Liver (tissue), 9 donors: ENCODE data around the gene HUS1B. TPM values are rescaled to one million over a fixed set of nuclear protein-coding genes. Genes with fewer than 3 reads are reported as not detected.
A peak's percentile ranks its signal among the peaks of the same experiment; 100 is the strongest.
"Not testable (repeated sequence)": the region's sequence is repeated elsewhere in the genome, so short reads cannot be mapped to it uniquely, and the experiment has no call there.

Experiments
- DNase-seq: peaks from one replicate; pipeline ENCODE4 v3.0.0-alpha.2; 2017; ENCODE audit warnings: low spot score
- H3K27ac ChIP-seq, 2 donors: one replicate each; pipeline ENCODE4 v1.7.0; 2013; ENCODE audit warnings: inconsistent platforms in 2 of 2, low read length in 2 of 2, control low read depth in 1 of 2, low read depth in 1 of 2, mild to moderate bottlenecking in 1 of 2
- H3K27me3 ChIP-seq, 4 donors: one replicate each; pipeline versions ENCODE4 v1.6.1 to v1.7.0; 2013; ENCODE audit warnings: low read length in 3 of 4, inconsistent platforms in 1 of 4, mild to moderate bottlenecking in 1 of 4, moderate library complexity in 1 of 4; ENCODE audit not compliant: control insufficient read depth in 4 of 4, insufficient read depth in 4 of 4
- H3K36me3 ChIP-seq, 4 donors: one replicate each; pipeline versions ENCODE4 v1.6.1 to v1.7.0; 2013; ENCODE audit warnings: low read length in 3 of 4, mild to moderate bottlenecking in 3 of 4, low read depth in 1 of 4, moderate library complexity in 1 of 4; ENCODE audit not compliant: control insufficient read depth in 4 of 4, insufficient read depth in 3 of 4
- H3K4me1 ChIP-seq, 4 donors: one replicate each; pipeline versions ENCODE4 v1.6.1 to v1.7.0; 2013; ENCODE audit warnings: low read length in 3 of 4, mild to moderate bottlenecking in 3 of 4, moderate library complexity in 1 of 4; ENCODE audit not compliant: control insufficient read depth in 4 of 4, insufficient read depth in 4 of 4
- H3K4me3 ChIP-seq, 3 donors: one replicate each; pipeline versions ENCODE4 v1.6.1 to v1.7.0; 2013; ENCODE audit warnings: low read length in 3 of 3, control low read depth in 1 of 3, low read depth in 1 of 3, mild to moderate bottlenecking in 1 of 3
- H3K9ac ChIP-seq, 2 donors: one replicate each; pipeline ENCODE4 v1.7.0; 2013; ENCODE audit warnings: low read length in 2 of 2, mild to moderate bottlenecking in 2 of 2, moderate library complexity in 2 of 2, control low read depth in 1 of 2, low read depth in 1 of 2
- H3K9me3 ChIP-seq, 4 donors: one replicate each; pipeline versions ENCODE4 v1.6.1 to v1.7.0; 2013; ENCODE audit warnings: low read length in 3 of 4; ENCODE audit not compliant: control insufficient read depth in 4 of 4
- EGR1 ChIP-seq, 2 donors: IDR thresholded peaks; 2 replicates each; pipeline ENCODE4 v1.6.1; 2016 to 2018; ENCODE audit warnings: antibody characterized with exemption in 2 of 2, low read depth in 2 of 2
- FOXA2 ChIP-seq: IDR thresholded peaks from 2 replicates; pipeline ENCODE4 v1.6.1; 2016; ENCODE audit warnings: antibody characterized with exemption
- GABPA ChIP-seq, 2 donors: IDR thresholded peaks in 1 of 2; conservative IDR thresholded peaks in 1 of 2; 2 replicates each; pipeline ENCODE4 v1.6.1; 2016; ENCODE audit warnings: antibody characterized with exemption in 2 of 2, mild to moderate bottlenecking in 1 of 2, moderate library complexity in 1 of 2
- HNF4A ChIP-seq, 2 donors: conservative IDR thresholded peaks; 2 replicates each; pipeline ENCODE4 v1.6.1; 2016; ENCODE audit warnings: antibody characterized with exemption in 2 of 2, mild to moderate bottlenecking in 2 of 2
- JUND ChIP-seq, 2 donors: IDR thresholded peaks; 2 replicates each; pipeline ENCODE4 v1.6.1; 2016; ENCODE audit warnings: antibody characterized with exemption in 2 of 2
- MAX ChIP-seq: IDR thresholded peaks from 2 replicates; pipeline ENCODE4 v1.6.1; 2016; ENCODE audit warnings: antibody characterized with exemption
- NR2F2 ChIP-seq: IDR thresholded peaks from 2 replicates; pipeline ENCODE4 v1.6.1; 2016; ENCODE audit warnings: antibody characterized with exemption
- RAD21 ChIP-seq, 2 donors: IDR thresholded peaks; 2 replicates each; pipeline ENCODE4 v1.6.1; 2016; ENCODE audit warnings: antibody characterized with exemption in 2 of 2, mild to moderate bottlenecking in 2 of 2
- REST ChIP-seq: IDR thresholded peaks from 2 replicates; pipeline ENCODE4 v1.6.1; 2016; ENCODE audit warnings: antibody characterized with exemption, mild to moderate bottlenecking
- TAF1 ChIP-seq: conservative IDR thresholded peaks from 2 replicates; pipeline ENCODE4 v1.6.1; 2016; ENCODE audit warnings: antibody characterized with exemption, mild to moderate bottlenecking
- YY1 ChIP-seq: IDR thresholded peaks from 2 replicates; pipeline ENCODE4 v1.6.1; 2016; ENCODE audit warnings: antibody characterized with exemption, mild to moderate bottlenecking
- ZBTB33 ChIP-seq: IDR thresholded peaks from 2 replicates; pipeline ENCODE4 v1.6.1; 2016; ENCODE audit warnings: antibody characterized with exemption
- WGBS: extraction: QIAGEN DNeasy Blood & Tissue Kit; methylation state at CpG from one replicate; pipeline ENCODE4 v1.1.7; 2013; 5-methylcytosine and 5-hydroxymethylcytosine counted together
- polyA plus RNA-seq, 2 donors: library from polyadenylated mRNA; stranded (reverse) in 1 of 2; unstranded in 1 of 2; fragments of 200-250 nt in 1 of 2; fragments of >200 nt in 1 of 2; fragmentation: Nextera tagmentation in 1 of 2; extraction: Ambion mirVana in 1 of 2; gene quantifications; one replicate each; pipeline versions ENCODE4 v1.2.1 to v1.2.3, GENCODE V29; 2013 to 2015
- total RNA-seq, 2 donors: library from RNA; depleted of rRNA; stranded (reverse); fragments of >200 nt; gene quantifications; one replicate each; pipeline ENCODE4 v1.2.3, GENCODE V29; 2014
- donor health status: healthy.
- donor health status: healthy.
- donor health status: healthy.
- donor health status: healthy.
- donor health status: healthy.

The HUS1B gene
- total and polyA plus RNA-seq, 4 donors, result 0.07 to 1.3 (median 0.51) TPM; not detected in 1

GRCh38 chr6:699319-699718 lies 42.4 kb upstream of the HUS1B start:
- Histone ChIP-seq H3K27me3 (no peaks in the 10 kb centered on the region), H3K9ac (no peak overlapping the region), H3K4me3 (no peak overlapping the region), H3K36me3 (no peaks in the 10 kb centered on the region), H3K27ac (no peak overlapping the region), H3K9me3 (no peaks in the 10 kb centered on the region), H3K4me1 (peaks cover 0 to under 1% (median 0%) of the 10 kb centered on the region in 4 donors)
- TF ChIP-seq TAF1 (no peak), JUND (IDR thresholded peaks at IDR 0.05) (no peak), REST (no peak), GABPA (IDR thresholded peaks at IDR 0.05 in 1 of 2, conservative IDR thresholded peaks at IDR 0.05 in 1 of 2) (no peak), HNF4A (conservative IDR thresholded peaks at IDR 0.05) (no peak), NR2F2 (no peak), FOXA2 (no peak)
- DNase-seq, result no peak
- WGBS, result 65% methylated on average over 6 of the region's 6 CpGs

- peaks cover 2 to 14% (median 7%) of the 10 kb centered on the region in 4 donors for H3K4me1 ChIP-seq
- H3K27me3 ChIP-seq, H3K9me3 ChIP-seq, H3K9ac ChIP-seq, H3K36me3 ChIP-seq, DNase-seq, H3K4me3 ChIP-seq, H3K27ac ChIP-seq: not testable (repeated sequence)
- 97% methylated on average over 40 of the region's 40 CpGs for WGBS
Observed at GRCh38 chr6:694431-695126, 37.7 kb upstream of the HUS1B start.

- 92% methylated on average over 12 of the region's 12 CpGs for WGBS
- TF ChIP-seq ZBTB33 (no peak), YY1 (no peak), EGR1 (IDR thresholded peaks at IDR 0.05; ENCODE audit: low read depth in 2 of 2) (no peak), MAX (no peak), RAD21 (IDR thresholded peaks at IDR 0.05) (no peak)
- no peak for DNase-seq
- H3K9ac ChIP-seq, result no peak overlapping the region
- peaks cover 2 to 14% (median 7%) of the 10 kb centered on the region in 4 donors for H3K4me1 ChIP-seq
- H3K27me3 ChIP-seq, result no peaks in the 10 kb centered on the region
- H3K9me3 ChIP-seq, result no peaks in the 10 kb centered on the region
- no peak overlapping the region for H3K27ac ChIP-seq
- no peaks in the 10 kb centered on the region for H3K36me3 ChIP-seq
- peak overlapping the region in 2 of 3 donors; percentile 91 to 96 for H3K4me3 ChIP-seq
Observed at GRCh38 chr6:693723-694009, 36.8 kb upstream of the HUS1B start.
